T-helper 2 cell (primary cell): ENCODE data around the gene MB21D2.

Experiments
- DNase-seq, 5 experiments: peaks; one replicate each; pipeline versions ENCODE4 v3.0.0 to v3.0.0-alpha.2; 2012 to 2022

Gene MB21D2

GRCh38 chr3:192890347-192891335 is 27.0 kb downstream of the MB21D2 start:
- no peak for DNase-seq

- no peak for DNase-seq
Measured at GRCh38 chr3:192889679-192890078, 28.0 kb downstream of the MB21D2 start.

- DNase-seq = no peak
Measured at GRCh38 chr3:192888190-192888589, 29.5 kb downstream of the MB21D2 start.

- peak in 1 of 5 experiments; percentile 70 for DNase-seq
Measured at GRCh38 chr3:192887701-192888100, 30.0 kb downstream of the MB21D2 start.

GRCh38 chr3:192887047-192887446 is 30.6 kb downstream of the MB21D2 start:
- DNase-seq = peak in 1 of 5 experiments; percentile 68

- DNase-seq = no peak
Measured at GRCh38 chr3:192884777-192885773, 32.6 kb downstream of the MB21D2 start.

- no peak for DNase-seq
Measured at GRCh38 chr3:192883512-192883911, 34.1 kb downstream of the MB21D2 start.

GRCh38 chr3:192881159-192881786 is 36.4 kb downstream of the MB21D2 start:
- DNase-seq = peak in 1 of 5 experiments; percentile 50

GRCh38 chr3:192880313-192880712 is 37.3 kb downstream of the MB21D2 start:
- DNase-seq = no peak

- no peak for DNase-seq
Measured at GRCh38 chr3:192879346-192880031, 38.2 kb downstream of the MB21D2 start.

- no peak for DNase-seq
Measured at GRCh38 chr3:192875971-192876565, 41.6 kb downstream of the MB21D2 start.

- DNase-seq = no peak
Measured at GRCh38 chr3:192870822-192871221, 46.8 kb downstream of the MB21D2 start.

- no peak for DNase-seq
Measured at GRCh38 chr3:192869131-192870031, 48.3 kb downstream of the MB21D2 start.

- no peak for DNase-seq
Measured at GRCh38 chr3:192867645-192868044, 50.0 kb downstream of the MB21D2 start.

GRCh38 chr3:192866804-192867203 is 50.9 kb downstream of the MB21D2 start:
- DNase-seq = no peak

- DNase-seq = no peak
Measured at GRCh38 chr3:192864941-192865340, 52.7 kb downstream of the MB21D2 start.

GRCh38 chr3:192863091-192863420 is 54.6 kb downstream of the MB21D2 start:
- no peak for DNase-seq

- no peak for DNase-seq
Measured at GRCh38 chr3:192862408-192863090, 55.1 kb downstream of the MB21D2 start.

GRCh38 chr3:192861972-192862371 is 55.7 kb downstream of the MB21D2 start:
- DNase-seq = peak in 1 of 5 experiments; percentile 61

- no peak for DNase-seq
Measured at GRCh38 chr3:192860454-192860853, 57.2 kb downstream of the MB21D2 start.
